GM21619 (cell line): ENCODE data around the gene STK32A.

ENCODE experiments used
- ATAC-seq: cut with Tn5 transposase; IDR thresholded peaks from one replicate; pipeline ENCODE4 v1.9.1; 2021; ENCODE audit not compliant: unreplicated experiment

Gene STK32A

GRCh38 chr5:147248561-147248960 is 13.7 kb downstream of the STK32A start:
- ATAC-seq, result no peak

- no peak for ATAC-seq
These were observed 25.0 kb downstream of the STK32A start for GRCh38 chr5:147259837-147260236.

- ATAC-seq, result no peak
These were observed 32.4 kb downstream of the STK32A start for GRCh38 chr5:147267082-147267832.

GRCh38 chr5:147276497-147276896 is 41.7 kb downstream of the STK32A start:
- ATAC-seq, result no peak

GRCh38 chr5:147286296-147286695 is 51.5 kb downstream of the STK32A start:
- ATAC-seq, result no peak

- ATAC-seq, result no peak
These were observed 52.3 kb downstream of the STK32A start for GRCh38 chr5:147287110-147287509.

GRCh38 chr5:147290261-147290660 is 55.4 kb downstream of the STK32A start:
- no peak for ATAC-seq

GRCh38 chr5:147303251-147303650 is 68.4 kb downstream of the STK32A start:
- no peak for ATAC-seq

GRCh38 chr5:147303976-147304375 is 69.2 kb downstream of the STK32A start:
- ATAC-seq, result no peak

- no peak for ATAC-seq
These were observed 70.3 kb downstream of the STK32A start for GRCh38 chr5:147305147-147305546.

GRCh38 chr5:147306351-147306750 is 71.5 kb downstream of the STK32A start:
- ATAC-seq, result no peak

GRCh38 chr5:147307170-147307569 is 72.3 kb downstream of the STK32A start:
- ATAC-seq, result no peak

- no peak for ATAC-seq
These were observed 74.8 kb downstream of the STK32A start for GRCh38 chr5:147309621-147310020.

GRCh38 chr5:147310059-147310704 is 75.4 kb downstream of the STK32A start:
- ATAC-seq, result no peak

- ATAC-seq, result no peak
These were observed 83.3 kb downstream of the STK32A start for GRCh38 chr5:147317978-147318684.

- no peak for ATAC-seq
These were observed 86.7 kb downstream of the STK32A start for GRCh38 chr5:147321569-147321968.

- no peak for ATAC-seq
These were observed 92.6 kb downstream of the STK32A start for GRCh38 chr5:147327421-147327820.

GRCh38 chr5:147327905-147328304 is 93.1 kb downstream of the STK32A start:
- ATAC-seq, result no peak

GRCh38 chr5:147332658-147333057 is 97.8 kb downstream of the STK32A start:
- ATAC-seq, result peak; percentile 69

GRCh38 chr5:147336876-147337275 is 102.0 kb downstream of the STK32A start:
- no peak for ATAC-seq

- ATAC-seq, result peak; percentile 17
These were observed 104.5 kb downstream of the STK32A start for GRCh38 chr5:147339313-147339712.

GRCh38 chr5:147340941-147341340 is 106.1 kb downstream of the STK32A start:
- ATAC-seq, result no peak
